NCI-H146 treated with DMSO at 0.1 percent for 48 hours (cell line): Measurements from ENCODE around the gene UBE2C.

ENCODE experiments used
- DNase-seq: peaks from one replicate; lab custom pipeline; 2025; ENCODE audit not compliant: unreplicated experiment; lab: John Stamatoyannopoulos, UW

The UBE2C gene

GRCh38 chr20:45857114-45857881 is 44.9 kb downstream of the UBE2C start, which contains the start of the genes ACOT8 and ZSWIM3:
Gene ACOT8, minus strand, starts transcription at chr20:45857392. Its CDS starts 77 bp downstream, at chr20:45857315.
Gene ZSWIM3, plus strand, starts transcription at chr20:45857614. Its CDS starts 212 bp downstream, at chr20:45857826.
- peak; percentile 100 for DNase-seq

DNA sequence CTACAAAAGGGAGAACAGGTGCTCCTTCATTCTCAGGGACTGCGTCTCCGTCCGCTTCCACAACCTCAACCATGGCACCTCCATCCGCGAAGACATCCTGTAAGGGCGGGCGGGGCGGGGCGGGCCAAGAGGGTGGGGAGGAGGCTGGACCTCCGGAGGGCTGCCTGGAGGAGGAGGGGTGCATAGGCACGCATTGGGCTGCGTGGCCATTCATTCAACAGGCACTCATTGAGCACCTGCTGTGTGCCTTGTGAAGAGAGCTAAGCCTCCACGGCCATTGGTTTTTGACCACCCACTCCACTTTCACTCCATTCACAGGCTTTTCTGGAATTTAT is 45.4 kb downstream of the UBE2C start:
- DNase-seq: no peak

DNA sequence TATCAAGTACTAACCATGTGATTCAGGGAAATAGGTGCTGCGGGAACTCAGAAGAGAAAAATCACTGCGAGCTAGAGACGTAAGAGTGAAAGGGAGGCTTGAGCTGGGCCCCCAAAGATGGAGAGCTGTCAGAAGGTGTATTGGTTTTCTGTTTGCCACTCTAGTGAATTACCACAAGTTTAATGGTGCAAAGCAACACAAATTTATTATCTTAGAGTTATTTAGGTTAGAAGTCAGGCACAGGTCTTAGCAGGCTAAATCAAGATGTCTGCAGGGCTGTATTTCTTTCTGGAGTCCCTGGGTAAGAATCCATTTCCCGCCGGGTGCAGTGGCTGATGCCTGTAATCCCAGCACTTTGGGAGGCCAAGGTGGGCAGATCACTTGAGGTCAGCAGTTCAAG is 47.5 kb downstream of the UBE2C start:
- no peak for DNase-seq

DNA sequence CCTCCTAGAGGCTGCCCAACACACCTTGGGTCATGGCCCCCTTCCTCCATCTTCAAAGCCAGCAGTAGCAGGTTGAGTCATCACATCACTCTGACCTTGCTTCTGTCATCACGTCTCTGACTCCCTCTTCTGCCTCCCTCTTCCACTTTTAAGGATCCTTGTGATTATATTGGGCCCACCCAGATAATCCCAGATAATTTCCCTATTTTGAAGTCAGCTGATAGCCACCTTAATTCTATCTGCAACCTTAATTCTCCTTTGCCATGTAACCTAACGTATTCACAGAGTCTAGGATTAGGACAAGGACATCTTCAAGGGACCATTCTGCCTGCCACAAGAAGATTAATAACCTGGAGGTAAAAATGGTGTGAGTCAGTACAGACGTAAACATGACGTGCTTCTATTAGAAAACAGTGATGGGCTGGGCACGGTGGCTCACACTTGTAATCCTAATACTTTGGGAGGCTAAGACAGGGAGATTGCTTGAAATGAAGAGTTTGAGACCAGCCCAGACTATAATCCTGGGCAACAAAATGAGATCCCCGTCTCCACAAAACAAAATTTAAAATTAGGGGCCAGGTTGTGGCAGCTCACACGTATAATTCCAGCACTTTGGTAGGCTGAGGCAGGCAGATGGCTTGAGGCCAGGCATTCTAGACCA is 48.2 kb downstream of the UBE2C start:
- no peak for DNase-seq

DNA sequence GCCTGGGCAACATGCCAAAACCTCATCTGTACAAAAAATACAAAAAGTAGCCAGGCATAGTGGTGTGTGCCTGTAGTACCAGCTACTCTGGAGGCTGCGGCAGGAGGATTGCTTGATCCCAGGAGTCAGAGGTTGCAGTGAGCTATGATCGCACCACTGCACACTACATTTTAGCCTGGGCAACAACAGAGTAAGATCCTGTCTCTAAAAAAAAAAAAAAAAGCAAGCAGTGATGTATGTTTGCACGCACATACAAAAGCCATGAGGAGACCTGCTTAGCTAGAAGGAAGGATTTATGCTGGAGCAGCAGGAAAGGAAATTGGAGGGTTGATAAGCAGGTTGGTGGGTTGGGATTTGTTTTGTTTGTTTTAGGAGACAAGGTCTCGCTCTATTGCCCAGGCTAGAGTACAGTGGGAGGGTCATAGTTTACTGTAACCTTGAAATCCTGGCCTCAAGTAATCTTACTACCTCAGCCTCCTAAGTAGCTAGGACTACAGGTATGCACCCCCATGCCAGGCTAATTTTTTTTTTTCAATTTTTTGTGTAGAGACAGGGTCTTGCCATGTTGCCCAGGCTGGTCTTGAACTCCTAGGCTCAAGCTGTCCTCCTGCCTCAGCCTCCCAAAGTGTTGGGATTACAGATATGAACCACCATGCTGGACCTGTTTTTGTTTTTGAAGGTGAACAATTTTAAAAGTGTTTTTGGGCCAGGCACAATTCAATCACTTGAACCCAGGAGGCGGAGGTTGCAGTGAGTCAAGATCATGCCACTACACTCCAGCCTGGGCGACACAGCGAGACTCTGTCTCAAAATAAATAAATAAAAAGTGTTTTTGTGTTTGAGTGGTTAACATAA is 49.0 kb downstream of the UBE2C start:
- no peak for DNase-seq

- no peak for DNase-seq
Measured at GRCh38 chr20:45863543-45864470, 51.4 kb downstream of the UBE2C start.

- no peak for DNase-seq
Measured at GRCh38 chr20:45866454-45866853, 54.0 kb downstream of the UBE2C start.
